Transverse colon (tissue), 4 donors: ENCODE measurements around the gene NOC2L. TPM values are rescaled to one million over a fixed set of nuclear protein-coding genes. Genes with fewer than 3 reads are reported as not detected.
"Not testable (repeated sequence)": the region's sequence is repeated elsewhere in the genome, so short reads cannot be mapped to it uniquely, and the experiment has no call there.

Experiments used
- DNase-seq: peaks from one replicate; pipeline ENCODE4 v3.0.0-alpha.2; 2019
- H3K27ac ChIP-seq, 4 donors: fragments of 200-600 bp; sonication (generic); 2 replicates each; pipeline ENCODE4 v1.5.1; 2016 to 2018; ENCODE audit warnings: inconsistent platforms in 4 of 4
- H3K27me3 ChIP-seq: fragments of 200-600 bp; sonication (generic); 2 replicates; pipeline ENCODE4 v1.5.1; 2017; ENCODE audit warnings: inconsistent platforms
- H3K36me3 ChIP-seq, 4 donors: fragments of 200-600 bp; sonication (generic); 2 replicates each; pipeline ENCODE4 v1.5.1; 2017 to 2019; ENCODE audit warnings: inconsistent platforms in 4 of 4
- H3K4me1 ChIP-seq, 4 donors: fragments of 200-600 bp; sonication (generic); 2 replicates each; pipeline ENCODE4 v1.5.1; 2017 to 2020; ENCODE audit warnings: inconsistent platforms in 4 of 4
- H3K4me3 ChIP-seq, 4 donors: fragments of 200-600 bp; sonication (generic); 1 replicate in 1 of 4; 2 replicates in 3 of 4; pipeline versions ENCODE4 v1.5.1 to v1.6.1; 2017 to 2019; ENCODE audit warnings: inconsistent platforms in 4 of 4
- H3K9me3 ChIP-seq, 2 donors: fragments of 200-600 bp; sonication (generic); 2 replicates each; pipeline ENCODE4 v1.5.1; 2017 to 2019; ENCODE audit warnings: inconsistent platforms in 2 of 2
- EP300 ChIP-seq: sonication (generic); formaldehyde crosslinking; IDR thresholded peaks from one replicate; pipeline ENCODE4 v1.6.1; 2017; ENCODE audit warnings: antibody characterized with exemption, low read depth
- POLR2A ChIP-seq: fragments of 450-650 bp; IDR thresholded peaks from one replicate; pipeline ENCODE4 v1.6.1; 2016; ENCODE audit warnings: antibody characterized with exemption, mild to moderate bottlenecking, moderate library complexity
- POLR2AphosphoS5 ChIP-seq, 3 donors: sonication (generic); formaldehyde crosslinking; IDR thresholded peaks; one replicate each; pipeline ENCODE4 v1.6.1; 2016; ENCODE audit warnings: antibody characterized with exemption in 3 of 3
- WGBS, 2 donors: methylation state at CpG; one replicate each; pipeline ENCODE4 v1.1.5; 2018; ENCODE audit warnings: low coverage in 1 of 2; 5-methylcytosine and 5-hydroxymethylcytosine counted together
- in situ Hi-C, 4 donors: fragments of 200-750 bp; cut with MboI; loops; one replicate each; pipeline versions ENCODE4 v1.15.0 to v1.15.1; 2017; ENCODE audit warnings: low sequenced_read_pairs in 3 of 4, low pct_ligation_motif_present in 1 of 4, low pct_unique_long_range_greater_than_20kb in 1 of 4
- intact Hi-C: fragments of 100-400 bp; cut with DNase I; formaldehyde crosslinking; loops from one replicate; pipeline ENCODE4 v1.15.1; 2023; ENCODE audit warnings: low total_unique reads
- small RNA-seq, 4 donors: library from RNA; depleted of rRNA; stranded (forward); fragments of <200 nt; gene quantifications; one replicate each; pipeline ENCODE3, GENCODE V24; 2016
- total RNA-seq, 4 donors: library from RNA; depleted of rRNA; stranded (reverse); fragments of >200 nt; gene quantifications; one replicate each; pipeline ENCODE4 v1.1.0, GENCODE V29; 2016
- TF ChIP-seq, protein P1 (sequence below), 5 experiments: fragments of 200-600 bp in 3 of 5; fragments of 450-650 bp in 2 of 5; sonication (generic) in 3 of 5; IDR thresholded peaks; 1 replicate in 2 of 5; 2 replicates in 3 of 5; pipeline ENCODE4 v1.5.1; 2016 to 2017; ENCODE audit warnings: antibody characterized with exemption in 5 of 5, inconsistent platforms in 3 of 5, mild to moderate bottlenecking in 2 of 5, moderate library complexity in 1 of 5

NOC2L gene
- total RNA-seq, 4 donors from 2014 or later, result 17.6 to 50.4 (median 31.6) TPM

DNA sequence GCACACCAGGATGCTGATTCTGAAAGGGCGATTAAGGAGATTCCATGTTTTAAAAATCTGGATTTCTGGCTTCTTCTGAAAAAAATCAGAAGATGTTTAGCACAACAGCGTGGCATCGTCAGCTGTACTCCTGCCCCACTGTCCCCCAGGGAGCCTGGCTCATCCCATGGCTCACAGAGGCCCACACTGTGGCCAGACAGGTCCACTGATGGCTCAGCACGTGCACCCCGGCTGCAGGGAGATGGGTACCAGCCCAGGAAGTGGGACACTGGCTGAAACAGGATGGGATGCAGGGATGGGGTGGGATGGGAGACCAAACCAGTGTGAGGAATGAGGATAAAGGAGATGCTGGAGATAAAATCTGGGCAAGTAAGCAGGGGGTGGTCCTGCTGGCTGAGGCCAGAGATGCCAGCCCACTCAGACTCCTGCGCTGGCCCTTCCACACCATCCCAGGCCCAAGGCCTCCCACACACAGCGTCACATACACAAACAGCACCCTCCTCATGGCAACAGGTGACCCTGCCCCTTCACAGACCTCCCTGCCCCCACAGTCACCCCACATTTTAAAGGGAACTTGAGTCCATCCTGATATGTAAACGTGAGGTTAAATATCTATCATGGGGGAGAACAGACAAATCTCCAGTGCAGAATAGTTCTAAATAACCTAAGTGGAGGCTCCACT, 59.3 kb downstream of the NOC2L start:
- DNase-seq, result no peak
- Histone ChIP-seq H3K4me3 (no peak overlapping the region), H3K9me3 (no peaks in the 10 kb centered on the region), H3K36me3 (no peaks in the 10 kb centered on the region), H3K4me1 (peaks cover 0 to 8% (median 4%) of the 10 kb centered on the region in 4 donors), H3K27me3 (peaks cover 72% of the 10 kb centered on the region), H3K27ac (no peak overlapping the region)
- intact Hi-C loops, result no loop called here
- in situ Hi-C loops, result no loop called here
- 58 to 88% methylated on average over 2 to 8 of the region's 8 CpGs for WGBS, 2 donors
- TF ChIP-seq POLR2AphosphoS5 (IDR thresholded peaks at IDR 0.05), result no peak
- TF ChIP-seq, protein P1, sequence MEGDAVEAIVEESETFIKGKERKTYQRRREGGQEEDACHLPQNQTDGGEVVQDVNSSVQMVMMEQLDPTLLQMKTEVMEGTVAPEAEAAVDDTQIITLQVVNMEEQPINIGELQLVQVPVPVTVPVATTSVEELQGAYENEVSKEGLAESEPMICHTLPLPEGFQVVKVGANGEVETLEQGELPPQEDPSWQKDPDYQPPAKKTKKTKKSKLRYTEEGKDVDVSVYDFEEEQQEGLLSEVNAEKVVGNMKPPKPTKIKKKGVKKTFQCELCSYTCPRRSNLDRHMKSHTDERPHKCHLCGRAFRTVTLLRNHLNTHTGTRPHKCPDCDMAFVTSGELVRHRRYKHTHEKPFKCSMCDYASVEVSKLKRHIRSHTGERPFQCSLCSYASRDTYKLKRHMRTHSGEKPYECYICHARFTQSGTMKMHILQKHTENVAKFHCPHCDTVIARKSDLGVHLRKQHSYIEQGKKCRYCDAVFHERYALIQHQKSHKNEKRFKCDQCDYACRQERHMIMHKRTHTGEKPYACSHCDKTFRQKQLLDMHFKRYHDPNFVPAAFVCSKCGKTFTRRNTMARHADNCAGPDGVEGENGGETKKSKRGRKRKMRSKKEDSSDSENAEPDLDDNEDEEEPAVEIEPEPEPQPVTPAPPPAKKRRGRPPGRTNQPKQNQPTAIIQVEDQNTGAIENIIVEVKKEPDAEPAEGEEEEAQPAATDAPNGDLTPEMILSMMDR (IDR thresholded peaks at IDR 0.05), result no peak
- no peak for TF ChIP-seq EP300
- no peak for TF ChIP-seq POLR2A

DNA sequence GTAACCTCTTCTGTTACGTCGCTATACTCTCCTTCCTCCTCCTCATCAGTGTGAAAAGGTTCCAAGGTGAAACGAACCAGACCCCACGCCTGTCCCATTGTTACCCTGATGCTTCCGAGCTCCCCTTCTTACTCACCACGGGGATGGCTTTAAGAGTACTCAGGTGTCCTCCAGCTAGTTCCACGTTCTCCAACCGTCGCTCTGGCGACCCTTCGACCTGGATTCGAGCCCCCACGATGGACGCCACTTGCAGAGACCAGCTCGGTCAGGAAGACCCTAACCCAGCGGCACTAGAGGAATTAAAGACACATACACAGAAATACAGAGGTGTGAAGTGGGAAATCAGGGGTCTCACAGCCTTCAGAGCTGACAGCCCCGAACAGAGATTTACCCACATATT, 61.1 kb downstream of the NOC2L start:
- H3K36me3 ChIP-seq, H3K27ac ChIP-seq, H3K9me3 ChIP-seq, intact Hi-C loops, H3K4me1 ChIP-seq, in situ Hi-C loops, DNase-seq, H3K4me3 ChIP-seq: not testable (repeated sequence)
- WGBS, 2 donors, result 57 to 73% methylated on average over 7 to 17 of the region's 17 CpGs
- H3K27me3 ChIP-seq, result peaks cover 80% of the 10 kb centered on the region

- no peak for TF ChIP-seq POLR2A
- TF ChIP-seq POLR2AphosphoS5 (IDR thresholded peaks at IDR 0.05), result no peak
- TF ChIP-seq, protein P1 (IDR thresholded peaks at IDR 0.05), result no peak
- no peak for TF ChIP-seq EP300
- no peaks in the 10 kb centered on the region for H3K36me3 ChIP-seq
- peaks cover 77% of the 10 kb centered on the region for H3K27me3 ChIP-seq
- H3K9me3 ChIP-seq, result no peaks in the 10 kb centered on the region
- intact Hi-C loops (no loop called here), in situ Hi-C loops (no loop called here)
- 60 to 65% methylated on average over 7 to 8 of the region's 8 CpGs for WGBS, 2 donors
- H3K4me1 ChIP-seq, result no peaks in the 10 kb centered on the region
- no peak for DNase-seq
- no peak overlapping the region for H3K27ac ChIP-seq
- no peak overlapping the region for H3K4me3 ChIP-seq
Measured at GRCh38 chr1:897226-897625, 61.8 kb downstream of the NOC2L start.

Small RNA genes lying within 50 kb of the gene (small RNA-seq; reads per million reads assigned to genes)
- gene AL645608.3 (0 reads per million in 4 donors), gene AL645608.4 (0 reads per million in 4 donors)

Other genes starting within 250 kb of the NOC2L start
- 10 to 100 TPM in 1 of 4 donors, 1 to 10 TPM in 2, not detected in 1; 2.2 to 26.9 (median 3.0) TPM for gene SAMD11, start 35.3 kb downstream of the NOC2L start, total RNA-seq
- gene KLHL17, start 1.3 kb upstream of the NOC2L start, total RNA-seq, result 10 to 100 TPM; 10.8 to 26.1 (median 11.4) TPM
- gene PLEKHN1, start 7.2 kb upstream of the NOC2L start, total RNA-seq, result 1 to 10 TPM in 1 of 4 donors, under 1 TPM in 1, not detected in 2; 0.14 to 1.4 TPM
- under 1 TPM in 1 of 4 donors, not detected in 3; 0.14 TPM for gene PERM1, start 22.8 kb upstream of the NOC2L start, total RNA-seq
- 100 to 1,000 TPM in 1 of 4 donors, 10 to 100 TPM in 3; 10.8 to 140 (median 15.7) TPM for gene HES4, start 40.8 kb upstream of the NOC2L start, total RNA-seq
- gene ISG15, start 54.2 kb upstream of the NOC2L start, total RNA-seq, result 10 to 100 TPM in 3 of 4 donors, not detected in 1; 36.0 to 70.6 (median 40.8) TPM
- gene AGRN, start 60.9 kb upstream of the NOC2L start, total RNA-seq, result 100 to 1,000 TPM in 1 of 4 donors, 10 to 100 TPM in 3; 25.4 to 132 (median 44.8) TPM
- 1 to 10 TPM; 3.0 to 7.5 (median 5.0) TPM for gene RNF223, start 115.0 kb upstream of the NOC2L start, total RNA-seq
- gene C1orf159, start 156.8 kb upstream of the NOC2L start, total RNA-seq, result 100 to 1,000 TPM in 1 of 4 donors, 10 to 100 TPM in 3; 23.6 to 108 (median 47.3) TPM
- gene TTLL10, start 214.6 kb upstream of the NOC2L start, total RNA-seq, result under 1 TPM in 2 of 4 donors, not detected in 2; 0.40 to 0.48 TPM
- 1 to 10 TPM in 2 of 4 donors, not detected in 2; 3.3 to 7.9 TPM for gene TNFRSF18, start 247.3 kb upstream of the NOC2L start, total RNA-seq